Glutamatergic neuron (in vitro differentiated cells): Measurements from ENCODE around the gene RNU5B-1. TPM values are rescaled to one million over a fixed set of nuclear protein-coding genes. Genes with fewer than 3 reads are reported as not detected.

ENCODE experiments used
- DNase-seq: peaks from one replicate; pipeline ENCODE4 v3.0.0; 2022
- H3K27ac Mint-ChIP-seq: one replicate; pipeline ENCODE4 v1.8.0; 2020; ENCODE audit warnings: mild to moderate bottlenecking, mixed read lengths, inconsistent platforms; ENCODE audit not compliant: unreplicated experiment
- H3K27me3 Mint-ChIP-seq: one replicate; pipeline ENCODE4 v1.8.0; 2020; ENCODE audit warnings: mild to moderate bottlenecking, moderate library complexity, mixed read lengths, inconsistent platforms; ENCODE audit not compliant: unreplicated experiment
- H3K36me3 Mint-ChIP-seq: one replicate; pipeline ENCODE4 v1.8.0; 2020; ENCODE audit warnings: mild to moderate bottlenecking, mixed read lengths, inconsistent platforms; ENCODE audit not compliant: unreplicated experiment
- H3K4me1 Mint-ChIP-seq: one replicate; pipeline ENCODE4 v1.8.0; 2020; ENCODE audit warnings: mild to moderate bottlenecking, low read depth, mixed read lengths, inconsistent platforms; ENCODE audit not compliant: unreplicated experiment
- H3K4me3 Mint-ChIP-seq: one replicate; pipeline ENCODE4 v1.8.0; 2020; ENCODE audit warnings: mild to moderate bottlenecking, mixed read lengths, inconsistent platforms; ENCODE audit not compliant: unreplicated experiment
- H3K9me3 Mint-ChIP-seq: one replicate; pipeline ENCODE4 v1.8.0; 2020; ENCODE audit warnings: mild to moderate bottlenecking, moderate library complexity, mixed read lengths, inconsistent platforms; ENCODE audit not compliant: unreplicated experiment
- total RNA-seq: library from RNA; stranded (reverse); fragmentation: NEBNext Ultra II Directional; extraction: Animal tissue kit (Norgen Biotek cat#: 25700); gene quantifications from one replicate; pipeline ENCODE4 v1.2.1, GENCODE V29; 2021; ENCODE audit not compliant: unreplicated experiment
- TF ChIP-seq, protein P1 (sequence below): fragments of 200-600 bp; sonication (generic); IDR thresholded peaks from one replicate; pipeline ENCODE4 v1.5.0; 2021; ENCODE audit not compliant: partially characterized antibody, unreplicated experiment

RNU5B-1 gene
- total RNA-seq, 1 donor from 2014 or later: not detected

- TF ChIP-seq, protein P1, sequence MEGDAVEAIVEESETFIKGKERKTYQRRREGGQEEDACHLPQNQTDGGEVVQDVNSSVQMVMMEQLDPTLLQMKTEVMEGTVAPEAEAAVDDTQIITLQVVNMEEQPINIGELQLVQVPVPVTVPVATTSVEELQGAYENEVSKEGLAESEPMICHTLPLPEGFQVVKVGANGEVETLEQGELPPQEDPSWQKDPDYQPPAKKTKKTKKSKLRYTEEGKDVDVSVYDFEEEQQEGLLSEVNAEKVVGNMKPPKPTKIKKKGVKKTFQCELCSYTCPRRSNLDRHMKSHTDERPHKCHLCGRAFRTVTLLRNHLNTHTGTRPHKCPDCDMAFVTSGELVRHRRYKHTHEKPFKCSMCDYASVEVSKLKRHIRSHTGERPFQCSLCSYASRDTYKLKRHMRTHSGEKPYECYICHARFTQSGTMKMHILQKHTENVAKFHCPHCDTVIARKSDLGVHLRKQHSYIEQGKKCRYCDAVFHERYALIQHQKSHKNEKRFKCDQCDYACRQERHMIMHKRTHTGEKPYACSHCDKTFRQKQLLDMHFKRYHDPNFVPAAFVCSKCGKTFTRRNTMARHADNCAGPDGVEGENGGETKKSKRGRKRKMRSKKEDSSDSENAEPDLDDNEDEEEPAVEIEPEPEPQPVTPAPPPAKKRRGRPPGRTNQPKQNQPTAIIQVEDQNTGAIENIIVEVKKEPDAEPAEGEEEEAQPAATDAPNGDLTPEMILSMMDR: no peak
- DNase-seq: peak; percentile 18
- H3K36me3 Mint-ChIP-seq: no peaks in the 10 kb centered on the region
- peaks cover 44% of the 10 kb centered on the region for H3K4me1 Mint-ChIP-seq
- peaks cover 40% of the 10 kb centered on the region for H3K9me3 Mint-ChIP-seq
- peak overlapping the region; percentile 61 for H3K4me3 Mint-ChIP-seq
- H3K27ac Mint-ChIP-seq: peak overlapping the region; percentile 95
- peaks cover 45% of the 10 kb centered on the region for H3K27me3 Mint-ChIP-seq
Observed at GRCh38 chr15:65333148-65333820, 28.8 kb downstream of the RNU5B-1 start.

DNA sequence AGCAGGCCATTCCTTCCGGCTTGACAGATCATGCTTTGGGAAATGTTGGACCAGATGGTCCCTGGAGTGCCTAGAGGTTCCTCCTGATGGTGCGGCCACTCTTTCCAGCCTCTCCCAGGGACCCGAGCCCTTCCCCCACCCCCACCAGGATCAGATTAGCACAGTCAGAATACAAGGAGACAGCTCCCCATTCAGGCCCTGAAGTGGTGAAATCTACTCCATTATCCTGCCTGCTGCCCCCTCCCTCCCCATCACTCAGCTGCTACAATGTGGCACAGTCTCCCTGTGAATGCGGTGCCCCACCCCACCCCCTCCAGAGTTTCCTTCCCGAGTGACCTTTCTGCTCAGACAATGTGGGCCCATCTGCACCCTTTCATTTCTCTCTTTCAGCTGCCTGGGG lies 29.4 kb downstream of the RNU5B-1 start:
- Mint-ChIP-seq H3K36me3 (no peaks in the 10 kb centered on the region), H3K27me3 (peaks cover 44% of the 10 kb centered on the region), H3K4me1 (peaks cover 46% of the 10 kb centered on the region), H3K27ac (peak overlapping the region; percentile 95), H3K9me3 (peaks cover 43% of the 10 kb centered on the region), H3K4me3 (peak overlapping the region; percentile 61)
- TF ChIP-seq, protein P1: no peak
- DNase-seq: peak; percentile 67

- peak; percentile 37 for DNase-seq
- H3K4me3 Mint-ChIP-seq: peak overlapping the region; percentile 40
- H3K27me3 Mint-ChIP-seq: peaks cover 46% of the 10 kb centered on the region
- TF ChIP-seq, protein P1: no peak
- H3K36me3 Mint-ChIP-seq: no peaks in the 10 kb centered on the region
- peak overlapping the region; percentile 95 for H3K27ac Mint-ChIP-seq
- H3K9me3 Mint-ChIP-seq: peaks cover 43% of the 10 kb centered on the region
- H3K4me1 Mint-ChIP-seq: peaks cover 53% of the 10 kb centered on the region
Observed at GRCh38 chr15:65334586-65335231, 30.2 kb downstream of the RNU5B-1 start.

- H3K27me3 Mint-ChIP-seq: peaks cover 42% of the 10 kb centered on the region
- H3K4me1 Mint-ChIP-seq: peaks cover 59% of the 10 kb centered on the region
- peak overlapping the region; percentile 65 for H3K4me3 Mint-ChIP-seq
- TF ChIP-seq, protein P1: no peak
- DNase-seq: peak; percentile 10
- H3K36me3 Mint-ChIP-seq: no peaks in the 10 kb centered on the region
- H3K9me3 Mint-ChIP-seq: peaks cover 38% of the 10 kb centered on the region
- H3K27ac Mint-ChIP-seq: peak overlapping the region; percentile 100
Observed at GRCh38 chr15:65335278-65336055, 31.0 kb downstream of the RNU5B-1 start.
